Endothelial cell of umbilical vein (primary cell): Measurements from ENCODE around the gene HSD17B4. TPM values are rescaled to one million over a fixed set of nuclear protein-coding genes. Genes with fewer than 3 reads are reported as not detected.

ENCODE experiments used
- BruUV-seq: library from RNA; stranded (reverse); fragments of 400-500 nt; replicated peaks from 2 replicates; lab custom pipeline; 2021; lab: Mats Ljungman, UMichigan
- CTCF ChIA-PET: fragments of 300-600, 350-600 bp; sonication (Branson Sonifier 250); formaldehyde crosslinking; loops from one replicate; lab custom pipeline; 2021; ENCODE audit warnings: antibody characterized with exemption, inconsistent platforms; lab: Charles Lee
- POLR2A ChIA-PET: fragments of 300-600, 350-600 bp; sonication (Branson Sonifier 250); formaldehyde crosslinking; loops from one replicate; lab custom pipeline; 2021; ENCODE audit warnings: antibody characterized with exemption, inconsistent platforms; lab: Charles Lee
- DNase-seq: peaks from one replicate; pipeline ENCODE4 v3.0.0-alpha.2; 2011; ENCODE audit warnings: low read depth, low spot score
- FAIRE-seq: peaks from 2 replicates; lab custom pipeline; 2011; peaks lifted over from hg19 to GRCh38; lab: Jason Lieb, UNC
- H2AFZ ChIP-seq: 2 replicates; pipeline ENCODE4 v1.6.0; 2012; ENCODE audit warnings: low read depth, low read length, control low read depth, inconsistent platforms
- H3K27ac ChIP-seq: 2 replicates; pipeline ENCODE4 v1.5.1; 2011; ENCODE audit warnings: low read depth, mild to moderate bottlenecking, control low read depth, low read length, moderate library complexity; ENCODE audit not compliant: insufficient read depth
- H3K27me3 ChIP-seq, 2 experiments: 2 replicates each; pipeline versions ENCODE4 v1.6.0 to v1.6.1; 2011; ENCODE audit warnings: low read length in 2 of 2, mixed read lengths in 1 of 2; ENCODE audit not compliant: control insufficient read depth in 2 of 2, insufficient read depth in 2 of 2
- H3K36me3 ChIP-seq, 2 experiments: 2 replicates in 1 of 2; 3 replicates in 1 of 2; pipeline ENCODE4 v1.5.1; 2011; ENCODE audit warnings: low read length in 2 of 2, mild to moderate bottlenecking in 1 of 2, moderate library complexity in 1 of 2; ENCODE audit not compliant: control insufficient read depth in 2 of 2, insufficient read depth in 2 of 2; ENCODE audit errors: extremely low read depth in 1 of 2
- H3K4me1 ChIP-seq: 3 replicates; pipeline ENCODE4 v1.5.1; 2011; ENCODE audit warnings: mild to moderate bottlenecking, low read length; ENCODE audit not compliant: control insufficient read depth, insufficient read depth; ENCODE audit errors: extremely low read depth
- H3K4me2 ChIP-seq: 2 replicates; pipeline ENCODE4 v1.6.1; 2011; ENCODE audit warnings: low read length, control low read depth, mixed read lengths; ENCODE audit not compliant: insufficient read depth
- H3K4me3 ChIP-seq, 3 experiments: fragments of 200-600 bp in 1 of 3; sonication (generic), shearing (Covaris generic) in 1 of 3; replicated peaks in 1 of 3; 2 replicates each; pipeline ENCODE4 v1.5.1; 2011 to 2016; ENCODE audit warnings: control low read depth in 3 of 3, low read length in 3 of 3, mild to moderate bottlenecking in 2 of 3, inconsistent platforms in 1 of 3, low read depth in 1 of 3, moderate library complexity in 1 of 3; ENCODE audit not compliant: insufficient read depth in 1 of 3
- H3K79me2 ChIP-seq: 2 replicates; pipeline ENCODE4 v1.6.0; 2012; ENCODE audit warnings: low read length, inconsistent platforms; ENCODE audit not compliant: control insufficient read depth, insufficient read depth
- H3K9ac ChIP-seq: replicated peaks from 2 replicates; pipeline ENCODE3; 2011; ENCODE audit warnings: low read length, control low read depth; ENCODE audit not compliant: insufficient read depth; ENCODE audit errors: extremely low read depth
- H3K9me1 ChIP-seq: replicated peaks from 3 replicates; pipeline ENCODE4 v1.6.0; 2011; ENCODE audit warnings: mild to moderate bottlenecking, low read length; ENCODE audit not compliant: control insufficient read depth, insufficient read depth; ENCODE audit errors: extremely low read depth
- H3K9me3 ChIP-seq: replicated peaks from 2 replicates; pipeline ENCODE4 v1.5.1; 2012; ENCODE audit warnings: low read length, inconsistent platforms; ENCODE audit not compliant: control insufficient read depth, insufficient read depth
- H4K20me1 ChIP-seq: replicated peaks from 2 replicates; pipeline ENCODE3; 2011; ENCODE audit warnings: mild to moderate bottlenecking, low read length; ENCODE audit not compliant: control insufficient read depth, insufficient read depth; ENCODE audit errors: extremely low read depth
- EZH2 ChIP-seq: IDR thresholded peaks from 2 replicates; pipeline ENCODE4 v1.6.1; 2012; ENCODE audit warnings: borderline replicate concordance, low read depth, mild to moderate bottlenecking, moderate library complexity, low read length, inconsistent platforms; ENCODE audit not compliant: severe bottlenecking
- FOS ChIP-seq: IDR thresholded peaks from 2 replicates; pipeline ENCODE4 v1.6.1; 2011; ENCODE audit warnings: mild to moderate bottlenecking, low read length, moderate library complexity, borderline replicate concordance; ENCODE audit not compliant: insufficient read depth
- GATA2 ChIP-seq: IDR thresholded peaks from 2 replicates; pipeline ENCODE4 v1.7.0; 2011; ENCODE audit warnings: low read depth, mild to moderate bottlenecking, moderate library complexity, mixed read lengths, low read length; ENCODE audit not compliant: insufficient read length, insufficient read depth
- JUN ChIP-seq: IDR thresholded peaks from 2 replicates; pipeline ENCODE4 v1.6.1; 2011; ENCODE audit warnings: borderline replicate concordance, low read depth; ENCODE audit not compliant: insufficient read length, insufficient read depth
- MAX ChIP-seq: IDR thresholded peaks from 2 replicates; pipeline ENCODE4 v1.6.1; 2011; ENCODE audit not compliant: insufficient read depth, insufficient read length
- MYC ChIP-seq: IDR thresholded peaks from one replicate; pipeline ENCODE4 v1.6.1; 2011; ENCODE audit warnings: mild to moderate bottlenecking, low read depth, low read length
- POLR2A ChIP-seq: IDR thresholded peaks from 2 replicates; pipeline ENCODE4 v1.6.1; 2012; ENCODE audit warnings: low read depth, mild to moderate bottlenecking, control low read depth, low read length
- POLR2AphosphoS5 ChIP-seq: IDR thresholded peaks from 2 replicates; pipeline ENCODE4 v1.6.1; 2012; ENCODE audit warnings: low read depth, mild to moderate bottlenecking, control low read depth, low read length, moderate library complexity; ENCODE audit not compliant: insufficient read depth
- dilution Hi-C: fragments of 300-500 bp; cut with MboI; formaldehyde crosslinking; loops from one replicate; pipeline ENCODE4 v1.15.0; 2019; ENCODE audit warnings: low sequenced_read_pairs; ENCODE audit not compliant: extremely low pct_ligation_motif_present
- intact Hi-C: fragments of 100-400 bp; cut with micrococcal nuclease; formaldehyde crosslinking; loops from one replicate; pipeline ENCODE4 v1.10.0; 2022
- polyA plus RNA-seq, 4 experiments: library from polyadenylated mRNA; depleted of rRNA in 3 of 4; stranded (reverse) in 3 of 4; unstranded in 1 of 4; fragments of >200 nt; gene quantifications; 2 replicates each; pipeline versions ENCODE4 v1.2.1 to v1.2.3, GENCODE V29; 2011 to 2012; ENCODE audit warnings: missing spikeins in 1 of 4
- total RNA-seq: library from RNA; stranded (reverse); gene quantifications from 2 replicates; pipeline ENCODE4 v1.2.3, GENCODE V29; 2021
- TF ChIP-seq, protein P1 (sequence below), 2 donors: IDR thresholded peaks; 1 replicate in 1 of 2; 2 replicates in 1 of 2; pipeline ENCODE4 v1.5.1; 2011; ENCODE audit warnings: low read length in 2 of 2, mild to moderate bottlenecking in 2 of 2, moderate library complexity in 2 of 2, control low read depth in 1 of 2, inconsistent platforms in 1 of 2, low read depth in 1 of 2; ENCODE audit not compliant: insufficient read depth in 1 of 2; ENCODE audit errors: extremely low read depth in 1 of 2

Gene HSD17B4
- total and polyA plus RNA-seq, 2 donors (not counting 3 experiments of a cell fraction or from before 2014, with no cell fraction given) = 91.4 to 124 TPM

DNA sequence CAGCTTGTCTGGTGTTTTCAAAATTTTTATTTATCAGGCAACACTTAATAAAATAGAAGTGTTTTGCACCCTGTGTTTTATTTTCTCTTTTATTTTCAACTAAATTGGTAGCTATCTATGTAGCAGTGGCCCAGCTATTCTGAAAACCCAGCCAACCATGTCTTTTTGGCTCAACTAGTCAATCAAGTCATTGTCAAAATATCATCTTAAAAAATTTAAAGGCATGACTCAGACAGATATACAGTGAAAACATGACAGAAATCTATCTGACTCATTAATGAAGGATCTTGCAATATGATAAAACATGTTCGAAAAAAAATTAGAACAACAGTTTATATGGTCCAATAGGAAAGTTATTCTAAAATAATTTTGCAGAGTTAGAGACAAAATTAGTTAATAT lies 75.1 kb downstream of the HSD17B4 start:
- intact Hi-C loops = no loop called here
- H3K9me1 ChIP-seq = no peaks in the 10 kb centered on the region
- FAIRE-seq = no peak
- H3K9me3 ChIP-seq = no peaks in the 10 kb centered on the region
- TF ChIP-seq GATA2 (no peak), FOS (peak; percentile 8)
- no peak overlapping the region for H3K4me2 ChIP-seq
- dilution Hi-C loops = no loop called here
- no peak overlapping the region for H3K4me3 ChIP-seq
- H3K9ac ChIP-seq = no peak overlapping the region
- DNase-seq = no peak
- no peaks in the 10 kb centered on the region for H4K20me1 ChIP-seq
- ChIA-PET CTCF (no interaction called here), POLR2A (no interaction called here)
- no peak overlapping the region for H2AFZ ChIP-seq
- no peaks in the 10 kb centered on the region for H3K4me1 ChIP-seq
- no peaks in the 10 kb centered on the region for H3K79me2 ChIP-seq
- no peaks in the 10 kb centered on the region for H3K36me3 ChIP-seq
- no peaks in the 10 kb centered on the region for H3K27me3 ChIP-seq
- BruUV-seq = no TSS peak
- no peak overlapping the region for H3K27ac ChIP-seq

DNA sequence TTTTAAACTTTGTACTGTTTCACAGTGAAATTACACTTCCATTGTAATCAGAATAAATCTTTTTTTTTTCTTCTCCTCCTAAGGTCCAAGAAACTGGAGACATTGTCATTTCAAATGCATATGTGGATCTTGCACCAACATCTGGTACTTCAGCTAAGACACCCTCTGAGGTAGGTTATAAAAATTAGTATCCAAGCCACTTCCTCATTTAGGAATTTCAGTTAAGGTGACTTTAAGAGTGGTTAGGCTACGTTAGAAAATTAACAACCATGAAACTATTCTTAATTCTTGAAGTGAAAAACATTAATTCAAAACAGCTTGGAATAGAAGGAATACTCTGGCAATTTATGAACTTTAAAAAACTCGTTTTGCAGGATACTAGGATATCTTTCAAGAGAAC lies 77.5 kb downstream of the HSD17B4 start:
- CTCF ChIA-PET = interaction anchor here (1.0 kb wide), 1 partner anchor 11 kb away, joined by 3 read pairs; no protein-coding TSS in a partner anchor
- no peaks in the 10 kb centered on the region for H3K9me1 ChIP-seq
- H3K4me1 ChIP-seq = no peaks in the 10 kb centered on the region
- no peak overlapping the region for H3K4me3 ChIP-seq
- dilution Hi-C loops = no loop called here
- no peak overlapping the region for H2AFZ ChIP-seq
- H3K9ac ChIP-seq = no peak overlapping the region
- no peak overlapping the region for H3K4me2 ChIP-seq
- DNase-seq (no peak), FAIRE-seq (no peak)
- BruUV-seq = no TSS peak
- H3K36me3 ChIP-seq = no peaks in the 10 kb centered on the region
- H3K27me3 ChIP-seq = no peaks in the 10 kb centered on the region
- H3K9me3 ChIP-seq = no peaks in the 10 kb centered on the region
- no peaks in the 10 kb centered on the region for H3K79me2 ChIP-seq
- H3K27ac ChIP-seq = no peak overlapping the region
- intact Hi-C loops = no loop called here
- POLR2A ChIA-PET = no interaction called here
- no peak for TF ChIP-seq POLR2AphosphoS5
- no peak for TF ChIP-seq MAX
- TF ChIP-seq EZH2 = no peak
- no peak for TF ChIP-seq GATA2
- no peak for TF ChIP-seq JUN
- TF ChIP-seq, protein P1, sequence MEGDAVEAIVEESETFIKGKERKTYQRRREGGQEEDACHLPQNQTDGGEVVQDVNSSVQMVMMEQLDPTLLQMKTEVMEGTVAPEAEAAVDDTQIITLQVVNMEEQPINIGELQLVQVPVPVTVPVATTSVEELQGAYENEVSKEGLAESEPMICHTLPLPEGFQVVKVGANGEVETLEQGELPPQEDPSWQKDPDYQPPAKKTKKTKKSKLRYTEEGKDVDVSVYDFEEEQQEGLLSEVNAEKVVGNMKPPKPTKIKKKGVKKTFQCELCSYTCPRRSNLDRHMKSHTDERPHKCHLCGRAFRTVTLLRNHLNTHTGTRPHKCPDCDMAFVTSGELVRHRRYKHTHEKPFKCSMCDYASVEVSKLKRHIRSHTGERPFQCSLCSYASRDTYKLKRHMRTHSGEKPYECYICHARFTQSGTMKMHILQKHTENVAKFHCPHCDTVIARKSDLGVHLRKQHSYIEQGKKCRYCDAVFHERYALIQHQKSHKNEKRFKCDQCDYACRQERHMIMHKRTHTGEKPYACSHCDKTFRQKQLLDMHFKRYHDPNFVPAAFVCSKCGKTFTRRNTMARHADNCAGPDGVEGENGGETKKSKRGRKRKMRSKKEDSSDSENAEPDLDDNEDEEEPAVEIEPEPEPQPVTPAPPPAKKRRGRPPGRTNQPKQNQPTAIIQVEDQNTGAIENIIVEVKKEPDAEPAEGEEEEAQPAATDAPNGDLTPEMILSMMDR (IDR thresholded peaks at IDR 0.05; ENCODE audit: extremely low read depth in 1 of 2, insufficient read depth in 1 of 2, low read depth in 1 of 2, low read length in 2 of 2) = no peak
- no peak for TF ChIP-seq POLR2A
- TF ChIP-seq FOS = no peak
- TF ChIP-seq MYC = no peak
- H4K20me1 ChIP-seq = no peaks in the 10 kb centered on the region
